HepG2 (cell line): ENCODE measurements around the gene PLCB1. TPM values are rescaled to one million over a fixed set of nuclear protein-coding genes. Genes with fewer than 3 reads are reported as not detected.

Source experiments
- ATAC-seq: fragments of 200-7000 bp; cut with Tn5 transposase; 3 replicates; pipeline ENCODE4 v1.9.1; 2020; ENCODE audit warnings: mild to moderate bottlenecking, moderate library complexity
- BruUV-seq: library from RNA; stranded (reverse); fragments of 400-500 nt; replicated peaks from 2 replicates; lab custom pipeline; 2021; lab: Mats Ljungman, UMichigan
- CTCF ChIA-PET: fragments of 300-600 bp; formaldehyde crosslinking; extraction: SDS; loops from one replicate; lab custom pipeline; 2021; ENCODE audit warnings: low total read pairs, inconsistent platforms, low intra/inter-chr PET ratio; lab: Yijun Ruan, JAX
- POLR2A ChIA-PET: fragments of 350-600 bp; sonication (Branson Sonifier 250); formaldehyde crosslinking; loops from one replicate; lab custom pipeline; 2020; ENCODE audit warnings: antibody characterized with exemption, inconsistent platforms; lab: Yijun Ruan, JAX
- DNase-seq: peaks from one replicate; pipeline ENCODE4 v3.0.0-alpha.2; 2015; ENCODE audit warnings: low spot score
- FAIRE-seq: peaks from 3 replicates; lab custom pipeline; 2011; peaks lifted over from hg19 to GRCh38; lab: Jason Lieb, UNC
- H2AFZ ChIP-seq: one replicate; pipeline ENCODE4 v1.6.1; 2011; ENCODE audit warnings: low read length, inconsistent platforms
- H3K27ac ChIP-seq: fragments of 300-600 bp; 3 replicates; pipeline ENCODE4 v1.8.0; 2011; ENCODE audit warnings: mixed run types, mild to moderate bottlenecking, mixed read lengths, low read length, inconsistent platforms; ENCODE audit not compliant: insufficient read depth; ENCODE audit errors: extremely low read length
- H3K27me3 ChIP-seq, 2 experiments: fragments of 200-600 bp in 1 of 2; 2 replicates in 1 of 2; 3 replicates in 1 of 2; pipeline versions ENCODE4 v1.6.0 to v1.8.0; 2011; ENCODE audit warnings: low read length in 2 of 2, mild to moderate bottlenecking in 2 of 2, moderate library complexity in 2 of 2, inconsistent platforms in 1 of 2; ENCODE audit not compliant: insufficient read depth in 2 of 2, control insufficient read depth in 1 of 2
- H3K36me3 ChIP-seq, 2 experiments: fragments of 200-600 bp in 1 of 2; replicated peaks in 1 of 2; 2 replicates in 1 of 2; 3 replicates in 1 of 2; pipeline versions ENCODE4 v1.5.1 to v1.8.0; 2011; ENCODE audit warnings: low read length in 2 of 2, inconsistent platforms in 1 of 2; ENCODE audit not compliant: insufficient read depth in 2 of 2, control insufficient read depth in 1 of 2
- H3K4me1 ChIP-seq: 2 replicates; pipeline ENCODE4 v1.5.1; 2012; ENCODE audit warnings: low read length, inconsistent platforms; ENCODE audit not compliant: insufficient read depth
- H3K4me2 ChIP-seq: 2 replicates; pipeline ENCODE4 v1.6.0; 2011; ENCODE audit warnings: low read depth, low read length, inconsistent platforms
- H3K4me3 ChIP-seq, 3 experiments: fragments of 200-600 bp in 1 of 3; sonication (generic), shearing (Covaris generic) in 1 of 3; replicated peaks in 1 of 3; 2 replicates each; pipeline ENCODE4 v1.5.1; 2011 to 2016; ENCODE audit warnings: low read length in 3 of 3, inconsistent platforms in 2 of 3, low read depth in 2 of 3, mild to moderate bottlenecking in 2 of 3, control low read depth in 1 of 3, mixed read lengths in 1 of 3; ENCODE audit not compliant: insufficient read depth in 1 of 3
- H3K79me2 ChIP-seq: one replicate; pipeline ENCODE4 v1.6.1; 2011; ENCODE audit warnings: low read length, inconsistent platforms; ENCODE audit not compliant: insufficient read depth
- H3K9ac ChIP-seq: 2 replicates; pipeline ENCODE4 v1.6.0; 2011; ENCODE audit warnings: mild to moderate bottlenecking, low read depth, low read length, inconsistent platforms; ENCODE audit not compliant: insufficient read depth
- H3K9me3 ChIP-seq: 2 replicates; pipeline ENCODE4 v1.5.1; 2012; ENCODE audit warnings: mild to moderate bottlenecking, low read length
- H4K20me1 ChIP-seq: 2 replicates; pipeline ENCODE4 v1.6.0; 2011; ENCODE audit warnings: inconsistent platforms, mild to moderate bottlenecking, low read length, moderate library complexity; ENCODE audit not compliant: insufficient read depth
- BRF2 ChIP-seq: sonication (generic); formaldehyde crosslinking; IDR thresholded peaks from 2 replicates; pipeline ENCODE4 v1.8.1; 2022; ENCODE audit warnings: mild to moderate bottlenecking, missing genetic modification reagents
- CEBPG ChIP-seq: IDR thresholded peaks from 2 replicates; pipeline ENCODE4 v1.6.1; 2016
- CHD2 ChIP-seq: IDR thresholded peaks from 2 replicates; pipeline ENCODE4 v1.6.1; 2011; ENCODE audit warnings: low read depth, low read length, improper control_type of control experiment
- E2F2 ChIP-seq: sonication (generic); formaldehyde crosslinking; IDR thresholded peaks from 2 replicates; pipeline ENCODE4 v1.4.0; 2020; ENCODE audit warnings: missing genetic modification reagents, borderline replicate concordance
- FOXA1 ChIP-seq, 2 experiments: fragments of 450-650 bp in 1 of 2; sonication (generic) in 1 of 2; formaldehyde crosslinking in 1 of 2; IDR thresholded peaks; 2 replicates each; pipeline versions ENCODE4 v1.4.0 to v1.6.1; 2016 to 2020; ENCODE audit warnings: missing genetic modification reagents in 1 of 2
- KDM1A ChIP-seq: IDR thresholded peaks from 2 replicates; pipeline ENCODE4 v1.6.1; 2016; ENCODE audit warnings: missing compliant biosample characterization
- KLF13 ChIP-seq: sonication (generic); formaldehyde crosslinking; IDR thresholded peaks from 2 replicates; pipeline ENCODE4 v1.4.0; 2020; ENCODE audit warnings: mild to moderate bottlenecking, missing genetic modification reagents
- MAZ ChIP-seq, 2 experiments: sonication (generic) in 1 of 2; formaldehyde crosslinking in 1 of 2; IDR thresholded peaks; 2 replicates each; pipeline versions ENCODE4 v1.5.0 to v1.6.1; 2012 to 2020; ENCODE audit warnings: low read depth in 2 of 2, mild to moderate bottlenecking in 2 of 2, borderline replicate concordance in 1 of 2, improper control_type of control experiment in 1 of 2, low read length in 1 of 2, missing genetic modification reagents in 1 of 2, moderate library complexity in 1 of 2
- POGZ ChIP-seq: sonication (generic); formaldehyde crosslinking; IDR thresholded peaks from 2 replicates; pipeline ENCODE4 v1.4.0; 2020; ENCODE audit warnings: mild to moderate bottlenecking, missing genetic modification reagents
- TBX2 ChIP-seq: sonication (generic); formaldehyde crosslinking; IDR thresholded peaks from 2 replicates; pipeline ENCODE4 v1.5.0; 2020; ENCODE audit warnings: missing genetic modification reagents, mild to moderate bottlenecking, borderline replicate concordance
- TCF7 ChIP-seq: sonication (generic); IDR thresholded peaks from 2 replicates; pipeline ENCODE4 v1.6.1; 2016; ENCODE audit warnings: antibody characterized with exemption, low read depth
- ZKSCAN1 ChIP-seq: fragments of 150-350 bp; IDR thresholded peaks from 2 replicates; pipeline ENCODE4 v1.6.1; 2014; ENCODE audit warnings: low read length
- ZMYM3 ChIP-seq: sonication (generic); formaldehyde crosslinking; IDR thresholded peaks from 2 replicates; pipeline ENCODE4 v1.5.1; 2020; ENCODE audit warnings: mild to moderate bottlenecking, missing genetic modification reagents
- ZNF441 ChIP-seq: sonication (generic); formaldehyde crosslinking; IDR thresholded peaks from 2 replicates; pipeline ENCODE4 v1.7.0; 2021; ENCODE audit warnings: missing genetic modification reagents, borderline replicate concordance
- ZNF572 ChIP-seq: sonication (generic); formaldehyde crosslinking; IDR thresholded peaks from 2 replicates; pipeline ENCODE4 v1.5.1; 2020; ENCODE audit warnings: mild to moderate bottlenecking, missing genetic modification reagents
- WGBS: methylation state at CpG from one replicate; pipeline ENCODE4 v1.1.6; 2017; ENCODE audit warnings: low lambda C conversion rate; 5-methylcytosine and 5-hydroxymethylcytosine counted together
- in situ Hi-C: cut with HindIII; loops from 2 replicates; pipeline ENCODE4 v1.10.0; 2017; ENCODE audit warnings: low pct_unique_long_range_greater_than_20kb; ENCODE audit not compliant: extremely low pct_ligation_motif_present
- intact Hi-C: fragments of 100-400 bp; cut with micrococcal nuclease; formaldehyde crosslinking; loops from one replicate; pipeline ENCODE4 v1.10.0; 2022; ENCODE audit not compliant: unreplicated experiment
- polyA plus RNA-seq, 8 experiments: library from polyadenylated mRNA; depleted of rRNA in 3 of 8; stranded (reverse) in 7 of 8; unstranded in 1 of 8; fragments of >200 nt; fragmentation: Illumina TruSeq in 4 of 8; extraction: Trizol in 4 of 8; gene quantifications; 2 replicates each; pipeline versions ENCODE4 v1.2.1 to v1.2.3, GENCODE V29; 2011 to 2016; ENCODE audit warnings: low read depth in 4 of 8, missing spikeins in 1 of 8, mixed read lengths in 1 of 8; ENCODE audit not compliant: insufficient read depth in 1 of 8
- total RNA-seq, 5 experiments: library from RNA; depleted of rRNA; stranded (reverse); fragments of >200 nt; fragmentation: Illumina TruSeq; extraction: Trizol; gene quantifications; 2 replicates each; pipeline ENCODE4 v1.2.3, GENCODE V29; 2016; ENCODE audit warnings: low read depth in 1 of 5

PLCB1 gene
- total and polyA plus RNA-seq, 2 of the 13 experiments (the other 11 are each of a cell fraction or from before 2014, with no cell fraction given), result 42.4 to 55.9 TPM

DNA sequence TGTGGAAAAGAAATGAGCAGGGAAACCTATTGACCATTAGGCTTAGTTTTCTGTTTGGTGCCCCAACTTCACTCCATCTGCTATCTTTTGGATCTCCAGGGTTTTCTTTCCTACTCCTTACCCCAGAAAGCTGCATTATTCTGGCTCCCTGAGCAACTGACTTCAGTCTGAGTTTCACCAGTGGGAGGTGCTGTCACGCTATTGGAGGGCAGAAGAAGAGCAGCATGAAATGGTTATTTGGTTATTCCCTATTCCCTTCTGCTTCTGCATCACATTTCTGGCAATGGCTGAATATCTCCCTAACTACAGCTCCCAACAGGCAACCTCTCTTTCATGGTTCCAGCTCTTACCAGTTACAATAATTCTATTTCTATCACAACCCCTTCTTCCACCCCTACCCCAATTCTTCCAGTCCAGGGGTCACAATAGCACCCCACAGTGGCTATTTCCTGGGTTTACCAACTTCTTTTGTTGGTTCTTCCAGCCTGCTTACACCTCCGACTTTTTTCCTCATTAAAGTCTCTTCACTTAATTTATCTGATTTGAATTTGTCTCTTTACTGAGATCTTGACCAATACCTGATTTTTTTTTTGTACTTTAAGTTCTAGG is 311.5 kb downstream of the PLCB1 start:
- H3K79me2 ChIP-seq, result no peaks in the 10 kb centered on the region
- ChIA-PET CTCF (no interaction called here), POLR2A (no interaction called here)
- BruUV-seq, result no TSS peak
- H3K4me1 ChIP-seq, result peaks cover 19% of the 10 kb centered on the region
- in situ Hi-C loops, result no loop called here
- TF ChIP-seq ZKSCAN1, result no peak
- TF ChIP-seq KLF13 (CRISPR knock-in tag), result no peak
- no peak for TF ChIP-seq ZNF441 (CRISPR knock-in tag)
- TF ChIP-seq E2F2, result no peak
- TF ChIP-seq CEBPG (CRISPR knock-in tag), result no peak
- TF ChIP-seq CHD2, result no peak
- no peak overlapping the region for H3K27ac ChIP-seq
- H3K4me2 ChIP-seq, result no peak overlapping the region
- ATAC-seq (no peak), FAIRE-seq (no peak), DNase-seq (no peak)
- H3K27me3 ChIP-seq, result no peaks in the 10 kb centered on the region
- 93% methylated on average over 2 of the region's 2 CpGs for WGBS
- H3K36me3 ChIP-seq, result no peaks in the 10 kb centered on the region
- intact Hi-C loops, result no loop called here
- H3K9me3 ChIP-seq, result no peaks in the 10 kb centered on the region
- no peak overlapping the region for H3K9ac ChIP-seq
- peaks cover 9% of the 10 kb centered on the region; the same call in 1 of the 2 replicates for H4K20me1 ChIP-seq
- H2AFZ ChIP-seq, result no peak overlapping the region
- H3K4me3 ChIP-seq, result no peak overlapping the region

DNA sequence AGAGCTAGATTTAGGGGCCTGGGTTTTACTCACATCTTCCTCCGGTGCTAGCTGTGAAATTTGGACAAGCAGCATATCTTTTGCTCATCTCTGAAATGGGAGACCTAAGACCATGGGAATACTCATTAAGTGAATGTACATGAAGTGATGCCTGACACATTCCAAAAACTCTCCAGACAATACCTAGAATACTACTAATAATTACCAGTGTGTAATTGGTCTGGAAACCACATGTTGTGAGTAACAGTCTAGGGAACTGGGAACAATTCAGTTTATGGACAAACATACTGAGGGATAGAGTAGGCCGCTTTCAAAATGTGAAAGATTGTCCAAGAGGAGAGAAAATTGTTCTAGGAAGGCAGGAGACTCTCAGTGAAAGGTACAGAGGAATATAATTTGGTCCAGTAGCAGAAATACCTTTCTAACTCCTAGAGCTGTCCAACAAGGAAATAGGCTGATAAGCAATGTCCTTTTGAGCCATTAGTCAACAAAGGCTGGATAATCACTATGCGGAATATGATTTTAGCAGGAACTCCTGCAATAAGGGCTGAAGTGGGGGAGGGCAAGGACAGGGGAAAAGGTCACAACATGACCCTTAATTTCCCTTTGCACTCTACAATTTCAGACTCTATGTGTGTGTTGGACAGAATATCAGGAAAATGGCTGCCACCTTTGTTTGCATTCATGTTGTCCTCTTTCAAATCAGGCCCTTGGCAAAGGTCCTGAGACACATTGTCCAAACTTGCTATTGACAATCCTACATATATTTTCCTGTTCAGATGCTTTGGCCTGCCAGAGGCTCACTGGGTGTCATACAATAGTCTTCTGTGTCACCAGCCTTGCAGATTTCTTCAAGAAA is 315.4 kb downstream of the PLCB1 start:
- POLR2A ChIA-PET, result no interaction called here
- in situ Hi-C loops, result no loop called here
- TF ChIP-seq KDM1A (CRISPR knock-in tag), result no peak
- 0 out of 2 replicates have a peak, but pooled peaks have one; percentile 41 for TF ChIP-seq ZNF572 (CRISPR knock-in tag)
- peak; percentile 34; the same call in 1 of the 2 replicates for TF ChIP-seq TBX2
- TF ChIP-seq TCF7, result 0 out of 2 replicates have a peak, but pooled peaks have one; percentile 21
- TF ChIP-seq BRF2 (CRISPR knock-in tag), result 0 out of 2 replicates have a peak, but pooled peaks have one; percentile 33
- TF ChIP-seq POGZ, result peak; percentile 79
- no peak for TF ChIP-seq FOXA1 (IDR thresholded peaks at IDR 0.05)
- peak; percentile 79 for TF ChIP-seq FOXA1 (CRISPR knock-in tag; IDR thresholded peaks at IDR 0.05)
- 0 out of 2 replicates have a peak, but pooled peaks have one; percentile 53 for TF ChIP-seq ZMYM3 (CRISPR knock-in tag)
- no peak for TF ChIP-seq MAZ (IDR thresholded peaks at IDR 0.05; ENCODE audit: borderline replicate concordance, low read depth, low read length)
- no peak for TF ChIP-seq MAZ (CRISPR knock-in tag; IDR thresholded peaks at IDR 0.05; ENCODE audit: low read depth)

More for the DNA sequence above, 315.4 kb downstream of the PLCB1 start:
- intact Hi-C loops, result no loop called here
- Histone ChIP-seq H3K36me3 (no peaks in the 10 kb centered on the region), H3K4me1 (peaks cover 15% of the 10 kb centered on the region), H3K4me2 (no peak overlapping the region), H3K4me3 (no peak overlapping the region), H4K20me1 (peaks cover 9% of the 10 kb centered on the region; the same call in 1 of the 2 replicates), H3K9me3 (no peaks in the 10 kb centered on the region), H3K9ac (no peak overlapping the region), H3K79me2 (no peaks in the 10 kb centered on the region), H3K27ac (peak overlapping the region; percentile 15), H3K27me3 (no peaks in the 10 kb centered on the region), H2AFZ (no peak overlapping the region)
- ATAC-seq (peak; percentile 95), FAIRE-seq (no peak), DNase-seq (peak; percentile 71)
- CTCF ChIA-PET, result no interaction called here
- WGBS, result 76% methylated on average over 3 of the region's 3 CpGs
- no TSS peak for BruUV-seq
